Type B pancreatic cell (in vitro differentiated cells): ENCODE results near the gene UBAP2L. TPM values are rescaled to one million over a fixed set of nuclear protein-coding genes. Genes with fewer than 3 reads are reported as not detected.

Experiments used
- DNase-seq: peaks from one replicate; pipeline ENCODE4 v3.0.0; 2021; ENCODE audit warnings: mixed read lengths; ENCODE audit not compliant: unreplicated experiment; ENCODE audit errors: extremely low spot score
- H3K27ac Mint-ChIP-seq: 2 replicates; pipeline ENCODE4 v1.8.0; 2021; ENCODE audit warnings: mild to moderate bottlenecking, mixed read lengths
- H3K27me3 Mint-ChIP-seq: 2 replicates; pipeline ENCODE4 v1.8.0; 2021; ENCODE audit warnings: mixed read lengths
- H3K36me3 Mint-ChIP-seq: 2 replicates; pipeline ENCODE4 v1.8.0; 2021; ENCODE audit warnings: mixed read lengths
- H3K4me1 Mint-ChIP-seq: one replicate; pipeline ENCODE4 v1.8.0; 2021; ENCODE audit warnings: mixed read lengths; ENCODE audit not compliant: unreplicated experiment
- H3K4me3 Mint-ChIP-seq: 2 replicates; pipeline ENCODE4 v1.8.0; 2021; ENCODE audit warnings: mild to moderate bottlenecking, mixed read lengths
- H3K9me3 Mint-ChIP-seq: 2 replicates; pipeline ENCODE4 v1.8.0; 2021; ENCODE audit warnings: mixed read lengths
- total RNA-seq: library from RNA; stranded (reverse); gene quantifications from 2 replicates; pipeline ENCODE4 v1.2.1, GENCODE V29; 2021; ENCODE audit warnings: low replicate concordance
- TF ChIP-seq, protein P1 (sequence below): fragments of 200-600 bp; sonication (generic); conservative IDR thresholded peaks from 2 replicates; pipeline ENCODE4 v1.5.0; 2021; ENCODE audit warnings: antibody characterized with exemption, mild to moderate bottlenecking

Gene UBAP2L
- total RNA-seq, 1 donor from 2014 or later = 216 TPM

DNA sequence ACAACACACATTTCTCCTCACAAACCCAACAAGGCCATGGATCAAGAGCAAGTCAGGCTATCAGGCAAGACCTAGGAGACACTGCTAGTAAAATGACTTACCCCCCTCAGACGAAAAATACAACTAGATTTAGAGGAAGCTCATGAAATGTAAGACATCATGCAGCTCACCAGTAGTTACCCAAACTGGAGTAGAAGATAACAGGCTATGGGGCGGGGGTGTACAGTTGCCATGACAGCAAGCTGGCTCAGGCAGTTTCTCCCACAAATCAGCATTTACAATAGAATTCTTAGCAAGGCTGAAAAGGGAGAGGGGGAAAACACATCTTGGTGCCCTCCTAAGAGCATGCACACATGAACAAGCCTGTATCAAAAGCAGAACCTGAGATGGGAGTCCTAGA, 42.7 kb upstream of the UBAP2L start:
- Mint-ChIP-seq H3K9me3 (no peaks in the 10 kb centered on the region), H3K4me1 (peaks cover 48% of the 10 kb centered on the region), H3K4me3 (peak overlapping the region; percentile 6), H3K27me3 (peaks cover 2% of the 10 kb centered on the region), H3K36me3 (peaks cover 24% of the 10 kb centered on the region), H3K27ac (peak overlapping the region; percentile 99)
- no peak for DNase-seq
- TF ChIP-seq, protein P1, sequence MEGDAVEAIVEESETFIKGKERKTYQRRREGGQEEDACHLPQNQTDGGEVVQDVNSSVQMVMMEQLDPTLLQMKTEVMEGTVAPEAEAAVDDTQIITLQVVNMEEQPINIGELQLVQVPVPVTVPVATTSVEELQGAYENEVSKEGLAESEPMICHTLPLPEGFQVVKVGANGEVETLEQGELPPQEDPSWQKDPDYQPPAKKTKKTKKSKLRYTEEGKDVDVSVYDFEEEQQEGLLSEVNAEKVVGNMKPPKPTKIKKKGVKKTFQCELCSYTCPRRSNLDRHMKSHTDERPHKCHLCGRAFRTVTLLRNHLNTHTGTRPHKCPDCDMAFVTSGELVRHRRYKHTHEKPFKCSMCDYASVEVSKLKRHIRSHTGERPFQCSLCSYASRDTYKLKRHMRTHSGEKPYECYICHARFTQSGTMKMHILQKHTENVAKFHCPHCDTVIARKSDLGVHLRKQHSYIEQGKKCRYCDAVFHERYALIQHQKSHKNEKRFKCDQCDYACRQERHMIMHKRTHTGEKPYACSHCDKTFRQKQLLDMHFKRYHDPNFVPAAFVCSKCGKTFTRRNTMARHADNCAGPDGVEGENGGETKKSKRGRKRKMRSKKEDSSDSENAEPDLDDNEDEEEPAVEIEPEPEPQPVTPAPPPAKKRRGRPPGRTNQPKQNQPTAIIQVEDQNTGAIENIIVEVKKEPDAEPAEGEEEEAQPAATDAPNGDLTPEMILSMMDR = no peak

DNA sequence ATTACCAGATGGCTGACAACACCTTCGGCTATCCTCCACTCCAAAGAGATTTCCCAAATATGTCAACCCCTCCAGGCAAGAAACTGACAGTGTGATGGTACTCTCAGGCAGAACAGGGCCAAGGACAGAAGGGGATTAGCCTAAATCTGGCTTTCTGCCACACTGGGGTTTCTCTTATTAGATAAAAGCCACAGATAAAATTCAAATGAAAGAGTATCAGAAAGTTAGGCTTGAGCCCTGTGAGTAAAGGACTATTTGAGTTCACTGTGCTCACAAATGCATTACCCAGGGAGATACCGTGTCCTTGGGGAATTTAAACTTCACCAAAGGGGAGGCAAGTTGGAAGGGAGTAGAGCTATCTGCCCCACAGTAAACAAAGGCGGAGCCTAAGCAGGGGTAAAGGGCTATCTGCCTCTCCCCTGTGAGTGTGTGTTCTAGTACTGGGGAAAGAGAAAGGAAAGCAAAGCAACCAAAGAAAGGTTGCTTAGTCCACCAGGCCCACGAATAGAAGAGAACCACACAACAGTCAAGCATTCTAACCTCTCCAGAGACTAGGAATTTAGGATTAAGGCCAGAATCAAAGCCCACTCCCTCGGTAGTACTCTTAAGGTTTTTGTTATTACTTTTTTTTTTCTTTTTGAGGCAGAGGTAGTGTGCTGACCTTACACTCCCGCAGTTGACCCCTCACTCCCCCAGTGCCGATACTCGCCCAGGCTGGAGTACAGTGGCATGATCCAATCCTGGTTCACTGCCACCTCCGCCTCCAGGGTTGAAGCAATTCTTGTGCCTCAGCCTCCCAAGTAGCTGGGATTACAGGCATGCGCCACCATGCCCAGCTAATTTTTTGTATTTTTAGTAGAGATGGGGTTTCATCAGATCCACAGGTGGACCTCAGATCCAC, 41.6 kb upstream of the UBAP2L start:
- Mint-ChIP-seq H3K9me3 (no peaks in the 10 kb centered on the region), H3K27me3 (peaks cover 4% of the 10 kb centered on the region), H3K4me3 (peak overlapping the region; percentile 78), H3K36me3 (peaks cover 24% of the 10 kb centered on the region), H3K27ac (peak overlapping the region; percentile 99), H3K4me1 (peaks cover 54% of the 10 kb centered on the region)
- TF ChIP-seq, protein P1 = no peak
- no peak for DNase-seq

DNA sequence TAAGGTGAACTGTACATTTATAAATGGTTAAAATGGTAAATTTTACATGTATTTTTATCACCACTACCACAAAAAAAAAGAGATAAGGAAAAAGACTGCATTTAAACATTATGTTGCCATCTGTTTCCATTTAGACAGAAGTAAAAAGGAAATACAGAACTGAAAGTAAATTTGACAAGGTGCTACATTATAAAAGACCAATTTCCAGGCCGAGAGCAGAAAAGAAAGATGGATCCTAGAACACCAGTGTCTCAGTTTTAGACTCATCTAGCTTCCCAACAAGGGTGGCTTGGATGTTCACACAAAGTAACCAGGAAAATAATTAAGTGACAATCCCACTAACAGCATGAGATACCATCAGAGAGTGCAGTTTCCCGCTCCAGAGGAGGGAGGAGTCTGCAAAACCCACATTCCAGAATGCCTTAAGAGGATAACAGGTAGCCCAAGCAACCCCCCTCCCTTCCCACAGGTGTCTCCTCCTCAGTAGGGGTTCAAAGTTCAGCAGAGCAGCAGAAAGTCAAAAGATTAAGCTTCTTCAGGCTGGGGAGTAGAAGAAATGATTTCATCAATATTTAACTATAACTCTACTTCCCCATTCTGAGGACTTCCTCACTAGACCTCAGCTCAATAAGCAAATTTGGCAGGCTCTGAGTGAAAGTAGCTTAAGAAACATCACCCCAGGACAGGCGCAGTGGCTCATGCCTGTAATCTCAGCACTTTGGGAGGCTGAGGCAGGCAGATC, 40.6 kb upstream of the UBAP2L start:
- Mint-ChIP-seq H3K4me1 (peaks cover 54% of the 10 kb centered on the region), H3K27ac (peak overlapping the region; percentile 99), H3K9me3 (no peaks in the 10 kb centered on the region), H3K4me3 (peak overlapping the region; percentile 78), H3K36me3 (peaks cover 24% of the 10 kb centered on the region), H3K27me3 (peaks cover 4% of the 10 kb centered on the region)
- TF ChIP-seq, protein P1 = no peak
- no peak for DNase-seq

DNA sequence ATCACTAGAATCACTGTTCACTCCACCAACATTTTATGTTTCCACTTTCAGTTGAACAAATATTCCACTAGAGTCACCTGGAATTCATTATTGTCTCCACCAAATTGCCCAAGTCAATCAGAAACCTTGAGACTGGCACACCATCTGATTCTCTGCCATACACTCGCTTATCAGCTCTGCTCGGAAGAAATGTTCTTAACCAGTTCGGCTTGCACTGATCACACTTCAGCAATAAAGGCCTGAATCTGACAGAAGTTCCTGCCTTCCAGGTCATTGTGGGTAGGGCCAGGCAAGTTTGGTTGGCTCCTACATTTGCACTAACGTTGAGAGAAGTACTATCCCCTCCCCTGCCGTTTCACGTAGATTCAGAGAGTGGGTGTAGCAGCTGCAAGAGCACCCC, 38.8 kb upstream of the UBAP2L start:
- DNase-seq = no peak
- H3K36me3 Mint-ChIP-seq = peaks cover 20% of the 10 kb centered on the region
- peak overlapping the region; percentile 100 for H3K4me3 Mint-ChIP-seq
- H3K9me3 Mint-ChIP-seq = no peaks in the 10 kb centered on the region
- TF ChIP-seq, protein P1 = no peak
- H3K27ac Mint-ChIP-seq = peak overlapping the region; percentile 99
- H3K4me1 Mint-ChIP-seq = peaks cover 54% of the 10 kb centered on the region
- peaks cover 4% of the 10 kb centered on the region for H3K27me3 Mint-ChIP-seq

DNA sequence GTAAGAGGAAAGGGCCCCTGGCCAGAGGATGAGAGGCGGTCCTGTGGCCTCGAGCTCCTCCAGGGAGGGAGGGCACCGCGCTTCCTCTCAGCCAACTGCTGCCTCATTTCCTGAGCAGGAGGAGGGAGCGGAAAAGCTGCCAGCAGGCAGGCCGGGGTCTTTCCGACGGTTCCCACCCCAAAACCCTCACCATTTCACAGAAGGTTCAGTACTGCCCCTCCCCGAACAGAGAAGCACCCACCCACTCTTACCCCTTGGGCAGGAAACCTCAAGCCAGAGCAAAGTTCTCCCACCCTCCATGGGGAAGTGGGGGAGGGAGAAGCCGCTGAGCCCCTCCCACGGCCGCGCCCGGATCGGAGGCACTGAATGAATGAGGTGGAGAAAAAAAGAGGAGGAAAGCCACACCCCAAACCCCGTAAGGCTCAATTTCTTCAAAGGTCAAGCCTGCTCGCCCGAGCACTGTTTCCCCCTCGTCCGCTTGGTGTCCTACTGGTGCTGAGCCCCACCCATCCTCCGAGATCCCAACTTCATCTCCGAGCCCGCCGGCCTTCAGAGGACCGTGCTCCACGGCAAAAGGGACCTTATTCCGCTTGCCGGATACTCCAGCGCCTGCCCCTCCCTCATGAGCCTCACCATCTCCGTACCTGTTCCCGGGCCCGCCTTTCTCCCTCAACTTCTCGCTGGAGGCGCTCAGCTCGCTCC, 38.3 kb upstream of the UBAP2L start:
- DNase-seq = peak; percentile 70
- TF ChIP-seq, protein P1 = no peak
- Mint-ChIP-seq H3K36me3 (peaks cover 15% of the 10 kb centered on the region), H3K27me3 (peaks cover 4% of the 10 kb centered on the region), H3K9me3 (no peaks in the 10 kb centered on the region), H3K4me1 (peaks cover 48% of the 10 kb centered on the region), H3K4me3 (peak overlapping the region; percentile 100), H3K27ac (peak overlapping the region; percentile 99)
